AG09319 (cell line): ENCODE results near the gene AAR2.

Experiments used
- DNase-seq: peaks from one replicate; pipeline ENCODE4 v3.0.0-alpha.2; 2010; ENCODE audit warnings: low read depth; ENCODE audit errors: extremely low read depth
- CTCF ChIP-seq: IDR thresholded peaks from 2 replicates; pipeline ENCODE4 v1.5.1; 2011; ENCODE audit warnings: low read depth, mild to moderate bottlenecking, inconsistent platforms, low read length, moderate library complexity

AAR2 gene

GRCh38 chr20:36219671-36220220 is 16.5 kb upstream of the AAR2 start:
- TF ChIP-seq CTCF = no peak
- DNase-seq = no peak

GRCh38 chr20:36225666-36226065 is 10.6 kb upstream of the AAR2 start:
- no peak for TF ChIP-seq CTCF
- no peak for DNase-seq

- no peak for TF ChIP-seq CTCF
- DNase-seq = no peak
Measured at GRCh38 chr20:36228770-36229169, 7.5 kb upstream of the AAR2 start.

GRCh38 chr20:36230019-36230418 is 6.3 kb upstream of the AAR2 start:
- no peak for TF ChIP-seq CTCF
- DNase-seq = no peak

- TF ChIP-seq CTCF = no peak
- no peak for DNase-seq
Measured at GRCh38 chr20:36231331-36231730, 4.9 kb upstream of the AAR2 start.

GRCh38 chr20:36234771-36235320 is 1.4 kb upstream of the AAR2 start:
- no peak for TF ChIP-seq CTCF
- DNase-seq = no peak

- TF ChIP-seq CTCF = no peak
- DNase-seq = no peak
Measured at GRCh38 chr20:36236786-36237121, 476 bp downstream of the AAR2 start.
